Measurements from ENCODE around the gene SLC4A1AP. TPM values are rescaled to one million over a fixed set of nuclear protein-coding genes. Genes with fewer than 3 reads are reported as not detected.

SLC4A1AP gene
- total and polyA plus RNA-seq, 8 donors: 5.1 to 12.6 (median 8.2) TPM

GRCh38 chr2:27715318-27716210, 51.9 kb downstream of the SLC4A1AP start:
- ATAC-seq (peak in 3 of 4 donors; percentile 59 to 67 (median 61)), FAIRE-seq (no peak), DNase-seq (no peak)
- Histone ChIP-seq H3K4me1 (no peaks in the 10 kb centered on the region), H3K9me3 (no peaks in the 10 kb centered on the region), H3K4me3 (peak overlapping the region in 2 of 4 donors; percentile 26 to 28), H3K27ac (no peak overlapping the region), H3K27me3 (no peaks in the 10 kb centered on the region), H3K36me3 (no peaks in the 10 kb centered on the region)
- TF ChIP-seq CTCF (IDR thresholded peaks at IDR 0.05): no peak
- intact Hi-C loops (cut with DNase I): loop anchor here in 2 of 3 donors (10.0 kb wide), 2 partner anchors 689 to 739 kb away; no protein-coding TSS in a partner anchor
- 10 to 14% methylated on average over 41 to 44 of the region's 51 CpGs for WGBS, 2 donors

GRCh38 chr2:27716301-27717069, 52.8 kb downstream of the SLC4A1AP start:
- TF ChIP-seq CTCF (IDR thresholded peaks at IDR 0.05): no peak
- H3K27ac ChIP-seq: no peak overlapping the region
- no peak overlapping the region for H3K4me3 ChIP-seq
- DNase-seq (no peak), FAIRE-seq (no peak), ATAC-seq (no peak)
- no peaks in the 10 kb centered on the region for H3K9me3 ChIP-seq
- no peaks in the 10 kb centered on the region for H3K4me1 ChIP-seq
- intact Hi-C loops (cut with DNase I): loop anchor here in 2 of 3 donors (10.0 kb wide), 2 partner anchors 688 to 738 kb away; no protein-coding TSS in a partner anchor
- WGBS, 2 donors: 67 to 71% methylated on average over 25 of the region's 25 CpGs
- no peaks in the 10 kb centered on the region for H3K27me3 ChIP-seq
- H3K36me3 ChIP-seq: no peaks in the 10 kb centered on the region

GRCh38 chr2:27717070-27717795, 53.5 kb downstream of the SLC4A1AP start:
- H3K4me3 ChIP-seq: no peak overlapping the region
- intact Hi-C loops (cut with DNase I): loop anchor here in 2 of 3 donors (10.0 kb wide), 2 partner anchors 688 to 738 kb away; no protein-coding TSS in a partner anchor
- H3K4me1 ChIP-seq: no peaks in the 10 kb centered on the region
- whole genome bisulfite sequencing, 2 donors: 81 to 83% methylated on average over 9 of the region's 9 CpGs
- no peak for ATAC-seq
- H3K27ac ChIP-seq: no peak overlapping the region
- H3K27me3 ChIP-seq: no peaks in the 10 kb centered on the region
- no peaks in the 10 kb centered on the region for H3K36me3 ChIP-seq
- DNase-seq: no peak
- no peaks in the 10 kb centered on the region for H3K9me3 ChIP-seq
- FAIRE-seq: no peak
- TF ChIP-seq CTCF (IDR thresholded peaks at IDR 0.05): no peak

GRCh38 chr2:27720004-27720551, 56.4 kb downstream of the SLC4A1AP start:
- H3K27ac ChIP-seq: no peak overlapping the region
- WGBS, 2 donors: 45 to 69% methylated on average over 4 to 7 of the region's 7 CpGs
- peak in 2 of 4 donors; percentile 47 to 72 for ATAC-seq

More at GRCh38 chr2:27720004-27720551, 56.4 kb downstream of the SLC4A1AP start:
- intact Hi-C loops (cut with DNase I): no loop called here
- DNase-seq (no peak), FAIRE-seq (no peak)
- TF ChIP-seq CTCF (IDR thresholded peaks at IDR 0.05): no peak
- Histone ChIP-seq H3K9me3 (no peaks in the 10 kb centered on the region), H3K4me1 (no peaks in the 10 kb centered on the region), H3K27me3 (no peaks in the 10 kb centered on the region), H3K36me3 (no peaks in the 10 kb centered on the region), H3K4me3 (no peak overlapping the region)
